Brain microvascular endothelial cell (primary cell): Measurements from ENCODE around the gene TMCO1.
A peak's percentile ranks its signal among the peaks of the same experiment; 100 is the strongest.
"Not testable (repeated sequence)": the region's sequence is repeated elsewhere in the genome, so short reads cannot be mapped to it uniquely, and the experiment has no call there.

ENCODE experiments used
- DNase-seq: peaks from one replicate; pipeline ENCODE4 v3.0.0-alpha.2; 2020
- H3K27ac ChIP-seq: fragments of 250-450 bp; sonication (Bioruptor Pico); 2 replicates; pipeline ENCODE4 v1.5.1; 2020; ENCODE audit warnings: mild to moderate bottlenecking, moderate library complexity
- H3K27me3 ChIP-seq: fragments of 250-450 bp; sonication (Bioruptor Pico); replicated peaks from 2 replicates; pipeline ENCODE4 v1.5.1; 2020; ENCODE audit warnings: mild to moderate bottlenecking
- H3K36me3 ChIP-seq: fragments of 250-450 bp; sonication (Bioruptor Pico); replicated peaks from 2 replicates; pipeline ENCODE4 v1.5.1; 2020; ENCODE audit warnings: mild to moderate bottlenecking
- H3K4me3 ChIP-seq: 2 replicates; pipeline ENCODE4 v1.5.1; 2011; ENCODE audit warnings: low read depth, mild to moderate bottlenecking, control low read depth, low read length, moderate library complexity
- in situ Hi-C: cut with HindIII; loops from 2 replicates; pipeline ENCODE4 v1.10.0; 2017; ENCODE audit warnings: low sequenced_read_pairs, low pct_ligation_motif_present
- TF ChIP-seq, protein P1 (sequence below): IDR thresholded peaks from 2 replicates; pipeline ENCODE4 v1.5.1; 2011; ENCODE audit warnings: low read depth, mild to moderate bottlenecking, moderate library complexity, low read length, control low read depth, inconsistent platforms; ENCODE audit errors: missing control alignments

Gene TMCO1

DNA sequence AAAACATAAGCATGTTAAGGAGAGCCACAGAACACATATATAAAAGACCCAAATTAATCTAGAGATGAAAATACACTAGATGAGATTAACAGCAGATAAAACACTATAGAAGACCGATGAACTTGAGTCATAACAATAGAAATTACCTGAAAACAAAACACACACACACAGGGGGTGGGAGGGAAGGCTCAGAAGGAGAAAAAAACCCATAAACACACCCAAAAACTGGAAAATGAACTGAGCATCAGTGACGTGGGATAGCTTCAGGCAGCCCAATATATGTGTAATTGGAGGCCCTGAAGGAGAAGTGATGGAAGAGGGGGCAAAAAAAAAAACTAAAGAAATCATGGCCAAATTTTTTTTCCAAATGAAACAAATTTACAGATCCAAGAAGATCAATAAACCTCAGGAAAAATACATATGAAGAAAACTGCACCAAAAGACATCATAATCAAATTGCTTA is 81.7 kb downstream of the TMCO1 start:
- no peak for DNase-seq
- TF ChIP-seq, protein P1, sequence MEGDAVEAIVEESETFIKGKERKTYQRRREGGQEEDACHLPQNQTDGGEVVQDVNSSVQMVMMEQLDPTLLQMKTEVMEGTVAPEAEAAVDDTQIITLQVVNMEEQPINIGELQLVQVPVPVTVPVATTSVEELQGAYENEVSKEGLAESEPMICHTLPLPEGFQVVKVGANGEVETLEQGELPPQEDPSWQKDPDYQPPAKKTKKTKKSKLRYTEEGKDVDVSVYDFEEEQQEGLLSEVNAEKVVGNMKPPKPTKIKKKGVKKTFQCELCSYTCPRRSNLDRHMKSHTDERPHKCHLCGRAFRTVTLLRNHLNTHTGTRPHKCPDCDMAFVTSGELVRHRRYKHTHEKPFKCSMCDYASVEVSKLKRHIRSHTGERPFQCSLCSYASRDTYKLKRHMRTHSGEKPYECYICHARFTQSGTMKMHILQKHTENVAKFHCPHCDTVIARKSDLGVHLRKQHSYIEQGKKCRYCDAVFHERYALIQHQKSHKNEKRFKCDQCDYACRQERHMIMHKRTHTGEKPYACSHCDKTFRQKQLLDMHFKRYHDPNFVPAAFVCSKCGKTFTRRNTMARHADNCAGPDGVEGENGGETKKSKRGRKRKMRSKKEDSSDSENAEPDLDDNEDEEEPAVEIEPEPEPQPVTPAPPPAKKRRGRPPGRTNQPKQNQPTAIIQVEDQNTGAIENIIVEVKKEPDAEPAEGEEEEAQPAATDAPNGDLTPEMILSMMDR = no peak
- in situ Hi-C loops = no loop called here
- H3K36me3 ChIP-seq = peaks cover 9% of the 10 kb centered on the region
- H3K4me3 ChIP-seq = no peak overlapping the region
- H3K27me3 ChIP-seq = no peaks in the 10 kb centered on the region
- no peak overlapping the region for H3K27ac ChIP-seq

DNA sequence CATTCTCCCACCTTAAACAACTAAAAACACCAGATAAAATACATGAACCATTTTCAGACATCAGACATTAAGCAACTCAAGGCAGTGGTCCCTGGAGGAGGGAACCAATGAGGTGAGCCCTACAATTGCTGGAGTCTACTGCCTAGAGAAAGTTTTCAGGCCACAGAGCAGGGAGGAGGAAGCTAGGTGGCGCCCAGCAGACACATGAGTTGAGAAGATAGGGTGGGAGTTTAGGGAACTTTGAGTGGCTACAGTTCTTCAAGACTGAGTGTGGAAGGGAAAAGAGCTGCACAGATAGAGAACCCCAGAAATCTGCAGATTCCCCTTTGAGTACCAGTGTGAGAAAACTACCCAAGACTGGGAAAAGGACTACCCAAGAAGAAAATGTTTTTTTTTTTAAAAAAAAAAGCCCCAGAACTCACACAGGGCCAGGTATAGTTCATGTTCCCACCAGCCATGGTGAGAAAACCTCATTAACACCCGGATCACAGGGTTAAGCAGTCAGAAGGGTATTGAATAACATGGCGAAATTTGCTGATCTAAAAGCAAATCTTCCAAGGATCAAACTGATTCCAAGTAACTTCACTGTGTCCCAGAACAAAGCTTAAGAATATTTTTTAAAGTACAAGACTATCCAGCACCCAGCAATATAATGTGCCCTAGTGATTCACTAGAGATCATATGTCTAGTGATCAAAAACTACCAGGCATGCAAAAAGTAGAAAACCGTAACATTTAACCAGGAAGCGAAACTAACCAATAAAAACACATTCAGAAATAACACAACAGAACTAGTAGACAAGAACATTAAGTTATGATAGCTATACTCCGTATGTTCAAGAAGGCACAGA is 82.3 kb downstream of the TMCO1 start:
- Histone ChIP-seq H3K27me3 (no peaks in the 10 kb centered on the region), H3K36me3 (peaks cover 14% of the 10 kb centered on the region), H3K4me3 (no peak overlapping the region), H3K27ac (no peak overlapping the region)
- TF ChIP-seq, protein P1 = peak; percentile 30
- in situ Hi-C loops = no loop called here
- no peak for DNase-seq

DNA sequence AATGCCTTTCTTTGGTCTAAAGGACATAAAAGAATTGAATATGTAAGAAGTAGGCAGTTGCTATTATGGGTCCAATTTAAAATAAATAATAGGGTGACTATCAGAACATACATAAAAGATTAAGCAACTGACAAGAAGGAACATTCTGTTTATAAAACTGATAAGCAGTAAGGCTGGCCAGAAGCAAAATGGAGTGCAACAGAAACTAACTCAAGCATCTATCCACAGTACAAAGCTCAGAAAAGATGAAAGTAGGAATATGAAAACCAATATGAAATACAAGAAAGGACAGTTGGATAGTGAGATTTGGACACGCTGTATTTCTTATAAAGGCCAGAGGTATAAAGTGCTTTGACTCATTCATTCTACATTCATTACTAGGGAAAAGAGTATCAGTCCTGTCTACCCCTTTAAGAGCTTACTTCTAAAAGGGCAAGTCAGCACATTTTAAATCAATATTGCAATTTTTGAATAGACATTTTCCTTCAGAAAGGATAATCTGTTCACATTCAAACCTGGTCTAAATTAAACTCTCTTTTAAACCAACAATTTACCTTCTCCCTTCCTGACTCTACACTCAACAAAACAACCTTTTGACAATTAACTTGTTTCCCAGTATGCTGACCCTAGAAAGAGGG is 84.7 kb downstream of the TMCO1 start:
- DNase-seq = no peak
- peaks cover 25% of the 10 kb centered on the region for H3K36me3 ChIP-seq
- H3K27ac ChIP-seq = no peak overlapping the region
- H3K27me3 ChIP-seq = no peaks in the 10 kb centered on the region
- in situ Hi-C loops = no loop called here
- no peak overlapping the region for H3K4me3 ChIP-seq
- TF ChIP-seq, protein P1 = no peak

DNA sequence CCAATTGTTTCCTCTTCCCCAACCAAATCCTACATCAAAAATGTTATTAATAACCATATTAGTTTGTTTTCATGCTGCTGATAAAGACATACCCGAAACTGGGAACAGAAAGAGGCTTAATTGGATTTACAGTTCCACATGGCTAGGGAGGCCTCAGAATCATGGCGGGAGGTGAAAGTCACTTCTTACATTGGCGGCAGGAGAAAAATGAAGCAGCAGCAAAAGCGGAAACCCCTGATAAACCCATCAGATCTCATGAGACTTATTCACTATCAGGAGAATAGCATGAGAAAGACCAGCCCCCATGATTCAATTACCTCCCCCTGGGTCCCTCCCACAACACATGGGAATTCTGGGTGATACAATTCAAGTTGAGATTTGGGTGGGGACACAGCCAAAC is 87.9 kb downstream of the TMCO1 start:
- DNase-seq, in situ Hi-C loops: not testable (repeated sequence)
- peaks cover 40% of the 10 kb centered on the region for H3K36me3 ChIP-seq

DNA sequence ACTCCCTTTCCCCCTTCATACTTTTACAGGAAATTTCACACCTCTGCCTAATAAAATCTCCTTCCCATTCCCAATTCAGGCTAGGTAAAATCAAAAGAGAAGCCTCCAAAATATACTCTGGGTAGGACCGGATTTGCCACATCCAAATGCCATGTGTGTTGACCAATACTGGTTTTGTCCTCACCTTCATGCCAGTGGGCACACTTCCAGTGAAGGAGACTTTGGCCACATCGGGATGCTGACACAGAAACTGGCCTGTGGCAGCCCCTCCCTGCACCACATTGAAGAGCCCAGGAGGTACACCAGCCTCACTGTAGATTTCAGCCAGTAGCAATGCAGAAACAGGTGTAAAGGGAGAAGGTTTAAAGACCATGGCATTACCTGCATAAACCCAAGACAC is 88.4 kb downstream of the TMCO1 start:
- in situ Hi-C loops = no loop called here
- H3K36me3 ChIP-seq = peaks cover 40% of the 10 kb centered on the region

More for the DNA sequence above, 87.9 kb downstream of the TMCO1 start:
- not testable (repeated sequence) for H3K27ac ChIP-seq, H3K4me3 ChIP-seq, H3K27me3 ChIP-seq

More for the DNA sequence above, 88.4 kb downstream of the TMCO1 start:
- no peak overlapping the region for H3K27ac ChIP-seq
- H3K4me3 ChIP-seq = no peak overlapping the region
- no peaks in the 10 kb centered on the region for H3K27me3 ChIP-seq
- DNase-seq = no peak
- TF ChIP-seq, protein P1 = no peak
